ENCODE measurements around the gene SIDT2.

The SIDT2 gene

DNA sequence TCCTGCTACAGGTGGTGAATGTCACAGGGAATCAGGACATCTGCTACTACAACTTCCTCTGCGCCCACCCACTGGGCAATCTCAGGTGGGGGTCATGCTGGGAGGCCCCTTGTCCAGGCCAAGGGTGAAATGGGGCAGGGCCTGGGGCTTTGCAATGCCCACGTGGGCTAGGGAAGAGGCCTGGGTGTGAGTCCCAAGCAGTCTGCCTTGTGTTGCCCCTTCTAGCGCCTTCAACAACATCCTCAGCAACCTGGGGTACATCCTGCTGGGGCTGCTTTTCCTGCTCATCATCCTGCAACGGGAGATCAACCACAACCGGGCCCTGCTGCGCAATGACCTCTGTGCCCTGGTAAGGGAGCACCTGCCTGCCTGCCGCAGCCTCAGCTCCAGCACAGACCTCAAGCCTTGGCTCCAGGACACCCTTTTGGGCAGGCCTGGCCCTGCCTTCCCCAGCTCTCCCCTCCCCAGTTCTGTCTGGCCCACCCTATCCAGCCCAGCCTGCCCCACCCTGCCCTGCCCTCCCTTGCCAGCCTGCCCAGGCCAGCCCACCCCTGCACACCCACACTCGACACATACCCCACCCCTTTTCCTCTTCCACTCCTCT is 11.5 kb downstream of the SIDT2 start:
- no peak for DNase-seq

GRCh38 chr11:117191680-117192400 is 13.3 kb downstream of the SIDT2 start:
- DNase-seq = no peak

GRCh38 chr11:117192401-117192875 is 13.9 kb downstream of the SIDT2 start:
- DNase-seq = no peak

GRCh38 chr11:117193130-117194020 is 14.8 kb downstream of the SIDT2 start:
- DNase-seq = no peak

DNA sequence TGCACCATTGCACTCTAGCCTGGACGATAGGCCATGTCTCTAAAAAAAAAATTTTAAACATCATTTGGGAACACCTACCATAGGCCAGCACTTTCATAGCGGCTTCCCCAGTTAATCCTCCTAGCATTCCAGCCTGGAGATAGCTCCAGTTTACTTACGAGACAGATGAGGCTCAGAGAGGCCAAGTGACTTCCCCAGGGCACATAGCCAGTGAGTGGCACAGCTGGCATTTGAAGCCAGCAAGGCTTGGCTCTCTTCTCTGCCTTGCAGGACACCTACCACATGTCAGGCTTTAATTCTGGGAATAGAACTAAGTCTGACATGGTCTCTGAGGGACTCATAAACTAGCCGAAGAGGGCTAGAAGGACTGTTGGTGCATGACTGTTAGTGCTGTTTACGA is 15.7 kb downstream of the SIDT2 start:
- DNase-seq = no peak

DNA sequence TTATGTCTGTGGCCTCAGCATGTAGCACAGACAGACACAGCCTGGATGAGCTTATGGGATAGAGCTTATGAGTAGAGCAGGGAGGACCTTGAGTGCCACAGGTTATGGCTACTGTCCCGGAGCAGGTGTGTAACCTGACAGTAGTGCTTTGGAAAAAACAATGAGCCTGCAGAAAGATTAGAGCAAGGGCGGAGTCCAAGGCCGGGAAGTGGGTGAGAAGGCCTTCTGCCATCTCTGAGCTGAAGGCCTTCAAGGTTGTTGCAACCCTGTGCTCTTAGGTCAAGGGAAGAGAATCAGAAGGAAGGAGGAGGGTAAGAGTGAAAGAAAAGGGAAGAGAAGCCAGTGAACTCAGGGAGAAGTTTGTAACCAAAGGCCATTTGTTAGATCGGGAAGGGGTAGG is 16.7 kb downstream of the SIDT2 start:
- DNase-seq = no peak

DNA sequence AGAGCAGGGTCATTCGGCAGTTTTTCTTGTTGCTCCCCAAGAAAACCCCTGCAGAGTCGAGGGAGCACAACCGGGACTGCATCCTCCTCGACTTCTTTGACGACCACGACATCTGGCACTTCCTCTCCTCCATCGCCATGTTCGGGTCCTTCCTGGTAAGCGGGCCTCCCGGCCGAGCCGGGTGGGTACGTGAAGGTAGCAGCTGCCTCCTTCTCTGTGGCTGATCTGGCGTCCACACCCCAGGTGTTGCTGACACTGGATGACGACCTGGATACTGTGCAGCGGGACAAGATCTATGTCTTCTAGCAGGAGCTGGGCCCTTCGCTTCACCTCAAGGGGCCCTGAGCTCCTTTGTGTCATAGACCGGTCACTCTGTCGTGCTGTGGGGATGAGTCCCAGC is 17.2 kb downstream of the SIDT2 start:
- DNase-seq = no peak

DNA sequence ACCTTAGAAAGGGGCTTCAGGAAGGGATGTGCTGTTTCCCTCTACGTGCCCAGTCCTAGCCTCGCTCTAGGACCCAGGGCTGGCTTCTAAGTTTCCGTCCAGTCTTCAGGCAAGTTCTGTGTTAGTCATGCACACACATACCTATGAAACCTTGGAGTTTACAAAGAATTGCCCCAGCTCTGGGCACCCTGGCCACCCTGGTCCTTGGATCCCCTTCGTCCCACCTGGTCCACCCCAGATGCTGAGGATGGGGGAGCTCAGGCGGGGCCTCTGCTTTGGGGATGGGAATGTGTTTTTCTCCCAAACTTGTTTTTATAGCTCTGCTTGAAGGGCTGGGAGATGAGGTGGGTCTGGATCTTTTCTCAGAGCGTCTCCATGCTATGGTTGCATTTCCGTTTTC is 18.5 kb downstream of the SIDT2 start:
- no peak for DNase-seq

DNA sequence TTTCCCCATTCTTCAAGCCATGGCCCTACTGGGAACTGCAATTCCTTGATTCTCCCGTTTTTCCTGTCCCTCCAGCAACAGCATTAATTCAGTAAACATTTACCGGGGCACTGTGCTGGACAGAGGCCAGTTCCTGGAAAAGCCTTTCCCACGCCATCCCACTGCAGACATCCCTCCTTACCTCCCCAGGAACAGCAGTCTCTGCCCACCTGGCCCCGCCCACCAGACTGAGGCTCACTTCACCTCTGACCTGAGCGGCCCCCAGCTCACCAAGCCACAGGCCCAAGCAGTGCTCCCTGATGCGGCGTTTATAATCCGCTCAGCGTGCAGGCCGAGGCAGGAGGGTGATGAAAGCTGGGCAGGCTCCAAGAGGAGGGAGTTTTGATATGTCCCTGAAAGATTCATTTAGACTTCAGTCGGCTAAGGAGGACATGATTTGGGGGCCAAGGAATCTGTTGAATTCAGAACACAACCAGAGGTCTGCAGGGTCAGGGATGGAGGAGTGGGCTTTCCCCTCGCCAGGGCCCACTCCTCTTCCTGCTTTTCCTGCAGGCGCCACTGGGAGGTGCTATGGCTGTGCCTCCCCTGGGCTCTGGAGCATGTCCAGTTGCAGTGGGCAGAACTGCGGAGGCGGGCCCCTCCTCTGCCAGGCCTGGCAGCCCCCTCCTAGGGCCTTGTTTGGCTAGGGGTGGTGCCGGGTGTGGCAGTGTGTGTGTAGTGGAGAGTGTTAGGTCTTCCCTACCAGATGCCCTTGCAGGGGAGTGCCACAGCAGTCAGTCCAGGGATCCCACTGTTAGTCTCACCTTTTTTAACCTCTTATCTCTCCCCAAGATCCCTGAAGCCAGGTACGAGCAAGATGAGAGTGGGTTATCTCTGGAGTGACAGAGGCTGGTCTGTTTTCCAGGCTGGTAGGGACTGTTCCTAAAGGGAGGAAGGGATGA is 19.2 kb downstream of the SIDT2 start:
- DNase-seq = no peak

GRCh38 chr11:117198613-117199012 is 20.1 kb downstream of the SIDT2 start:
- DNase-seq = no peak

DNA sequence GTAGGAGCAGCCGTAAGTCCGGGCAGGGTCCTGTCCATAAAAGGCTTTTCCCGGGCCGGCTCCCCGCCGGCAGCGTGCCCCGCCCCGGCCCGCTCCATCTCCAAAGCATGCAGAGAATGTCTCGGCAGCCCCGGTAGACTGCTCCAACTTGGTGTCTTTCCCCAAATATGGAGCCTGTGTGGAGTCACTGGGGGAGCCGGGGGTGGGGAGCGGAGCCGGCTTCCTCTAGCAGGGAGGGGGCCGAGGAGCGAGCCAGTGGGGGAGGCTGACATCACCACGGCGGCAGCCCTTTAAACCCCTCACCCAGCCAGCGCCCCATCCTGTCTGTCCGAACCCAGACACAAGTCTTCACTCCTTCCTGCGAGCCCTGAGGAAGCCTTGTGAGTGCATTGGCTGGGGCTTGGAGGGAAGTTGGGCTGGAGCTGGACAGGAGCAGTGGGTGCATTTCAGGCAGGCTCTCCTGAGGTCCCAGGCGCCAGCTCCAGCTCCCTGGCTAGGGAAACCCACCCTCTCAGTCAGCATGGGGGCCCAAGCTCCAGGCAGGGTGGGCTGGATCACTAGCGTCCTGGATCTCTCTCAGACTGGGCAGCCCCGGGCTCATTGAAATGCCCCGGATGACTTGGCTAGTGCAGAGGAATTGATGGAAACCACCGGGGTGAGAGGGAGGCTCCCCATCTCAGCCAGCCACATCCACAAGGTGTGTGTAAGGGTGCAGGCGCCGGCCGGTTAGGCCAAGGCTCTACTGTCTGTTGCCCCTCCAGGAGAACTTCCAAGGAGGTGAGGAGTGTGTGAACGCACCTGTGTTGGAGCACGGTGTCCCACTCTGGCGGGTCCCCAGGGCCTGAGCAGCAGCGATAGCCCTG is 20.7 kb downstream of the SIDT2 start, which contains the start of gene TAGLN:
TAGLN (plus strand) TSS at position 318 of the 863 bp plus-strand sequence. CDS start 3,644 bp downstream, outside the sequence.
- no peak for DNase-seq

- DNase-seq = no peak
These were observed 21.6 kb downstream of the SIDT2 start for GRCh38 chr11:117199916-117200812.

DNA sequence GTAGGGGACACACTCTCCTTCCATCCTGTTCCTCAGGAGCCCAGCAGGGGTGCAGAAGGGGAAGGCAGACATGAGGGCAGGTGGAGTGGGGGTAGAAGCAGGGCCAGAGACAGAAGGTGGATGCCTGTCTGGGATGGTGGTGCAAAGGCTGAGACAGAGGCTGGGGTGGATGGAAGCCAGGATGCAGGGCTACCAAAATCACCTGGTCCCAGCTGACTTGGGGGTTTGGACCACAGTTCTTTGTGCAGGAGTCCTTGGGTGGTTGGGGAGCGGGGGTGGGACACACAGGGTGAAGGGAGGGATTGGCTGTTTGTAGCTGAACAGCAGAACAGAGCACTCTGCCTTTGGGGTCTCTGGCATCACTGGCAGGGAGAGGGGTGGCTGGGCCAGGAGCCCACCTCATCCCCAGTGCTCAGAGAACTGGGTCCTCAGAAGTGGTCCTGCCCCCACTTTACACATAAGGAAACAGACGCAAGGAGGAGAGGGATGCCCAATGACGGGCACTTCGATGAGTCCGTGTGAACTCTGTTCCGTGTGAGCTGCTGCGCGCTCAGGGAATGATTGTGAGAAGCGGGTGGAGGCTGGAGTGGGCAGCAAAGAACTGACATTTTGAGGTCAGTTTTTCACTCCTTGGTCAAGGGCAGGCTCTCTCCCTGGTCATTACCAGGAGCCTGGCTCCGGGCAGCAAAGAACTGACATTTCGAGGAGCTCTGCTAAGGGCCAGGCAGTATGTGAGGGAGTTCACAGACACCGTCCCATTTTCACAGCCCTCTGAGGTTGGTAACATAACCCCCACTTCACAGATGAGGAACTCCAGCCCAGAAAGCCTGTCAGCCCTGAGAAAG is 22.5 kb downstream of the SIDT2 start:
- no peak for DNase-seq

- no peak for DNase-seq
These were observed 23.2 kb downstream of the SIDT2 start for GRCh38 chr11:117201658-117202305.

GRCh38 chr11:117202386-117203068 is 24.0 kb downstream of the SIDT2 start:
- no peak for DNase-seq

DNA sequence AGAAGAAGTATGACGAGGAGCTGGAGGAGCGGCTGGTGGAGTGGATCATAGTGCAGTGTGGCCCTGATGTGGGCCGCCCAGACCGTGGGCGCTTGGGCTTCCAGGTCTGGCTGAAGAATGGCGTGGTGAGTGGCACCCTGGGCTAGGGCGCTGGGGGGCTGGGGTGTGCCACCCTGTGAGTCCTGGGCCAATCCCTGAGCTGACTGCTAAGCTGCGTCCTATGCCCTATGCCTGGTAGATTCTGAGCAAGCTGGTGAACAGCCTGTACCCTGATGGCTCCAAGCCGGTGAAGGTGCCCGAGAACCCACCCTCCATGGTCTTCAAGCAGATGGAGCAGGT is 24.5 kb downstream of the SIDT2 start:
- DNase-seq = no peak

DNA sequence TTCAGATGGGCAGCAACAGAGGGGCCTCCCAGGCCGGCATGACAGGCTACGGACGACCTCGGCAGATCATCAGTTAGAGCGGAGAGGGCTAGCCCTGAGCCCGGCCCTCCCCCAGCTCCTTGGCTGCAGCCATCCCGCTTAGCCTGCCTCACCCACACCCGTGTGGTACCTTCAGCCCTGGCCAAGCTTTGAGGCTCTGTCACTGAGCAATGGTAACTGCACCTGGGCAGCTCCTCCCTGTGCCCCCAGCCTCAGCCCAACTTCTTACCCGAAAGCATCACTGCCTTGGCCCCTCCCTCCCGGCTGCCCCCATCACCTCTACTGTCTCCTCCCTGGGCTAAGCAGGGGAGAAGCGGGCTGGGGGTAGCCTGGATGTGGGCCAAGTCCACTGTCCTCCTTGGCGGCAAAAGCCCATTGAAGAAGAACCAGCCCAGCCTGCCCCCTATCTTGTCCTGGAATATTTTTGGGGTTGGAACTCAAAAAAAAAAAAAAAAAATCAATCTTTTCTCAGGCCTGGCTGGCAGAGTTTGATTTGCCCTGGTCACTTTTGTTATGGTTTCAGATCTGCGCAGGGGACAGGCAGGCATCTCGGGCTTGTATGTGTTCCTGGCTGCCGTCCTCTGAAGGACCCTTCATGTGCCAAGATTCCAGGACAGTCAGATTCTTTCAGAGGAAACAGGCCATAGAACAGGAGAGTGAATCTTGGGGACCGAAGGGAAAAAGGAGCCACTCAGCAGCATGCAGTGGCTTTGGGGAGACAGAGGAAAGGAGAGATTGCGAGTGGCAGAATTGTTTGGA is 25.9 kb downstream of the SIDT2 start:
- DNase-seq = no peak
